ENCODE data around the gene NOS1AP.

The NOS1AP gene

DNA sequence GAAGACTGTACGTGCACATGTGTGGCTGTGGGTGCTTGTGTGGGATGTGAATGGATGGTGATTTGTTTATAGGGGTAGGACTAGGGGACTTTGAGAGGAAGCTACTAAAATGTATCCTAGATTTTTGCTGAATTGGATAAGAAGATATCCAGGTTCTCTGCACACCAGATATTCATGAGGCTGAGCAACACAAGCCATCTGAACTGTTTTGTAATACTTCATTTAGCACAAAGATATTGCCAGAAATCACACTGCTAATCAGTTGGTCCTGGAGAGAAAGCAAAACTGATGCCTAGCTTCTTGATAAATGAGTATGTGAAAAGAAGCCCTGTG lies 135.3 kb downstream of the NOS1AP start:
- H3K4me3 ChIP-seq (ENCODE audit: low read depth, low read length, poor library complexity, severe bottlenecking) = no peak overlapping the region
- H2AFZ ChIP-seq (ENCODE audit: low read length) = no peak overlapping the region
- no peaks in the 10 kb centered on the region for H3K27me3 ChIP-seq (ENCODE audit: insufficient read depth, low read length)
- no peaks in the 10 kb centered on the region for H3K36me3 ChIP-seq (ENCODE audit: insufficient read depth, low read length)
- no peaks in the 10 kb centered on the region for H3K9me3 ChIP-seq (ENCODE audit: low read length)
- H3K9ac ChIP-seq (ENCODE audit: low read length) = no peak overlapping the region
- H3K4me1 ChIP-seq (ENCODE audit: insufficient read depth, low read length, severe bottlenecking) = no peaks in the 10 kb centered on the region
- no peak overlapping the region for H3K4me2 ChIP-seq (ENCODE audit: low read length)
- no peak overlapping the region for H3K27ac ChIP-seq (ENCODE audit: low read depth, low read length, poor library complexity, severe bottlenecking)
- no peaks in the 10 kb centered on the region for H3F3A ChIP-seq (ENCODE audit: insufficient read depth, low read length)
- H3K79me2 ChIP-seq (ENCODE audit: insufficient read depth, low read length) = no peaks in the 10 kb centered on the region
- H3K9me2 ChIP-seq (ENCODE audit: low read depth, low read length) = no peaks in the 10 kb centered on the region
- no peaks in the 10 kb centered on the region for H4K20me1 ChIP-seq (ENCODE audit: insufficient read depth, low read length)
- TF ChIP-seq, protein P1, sequence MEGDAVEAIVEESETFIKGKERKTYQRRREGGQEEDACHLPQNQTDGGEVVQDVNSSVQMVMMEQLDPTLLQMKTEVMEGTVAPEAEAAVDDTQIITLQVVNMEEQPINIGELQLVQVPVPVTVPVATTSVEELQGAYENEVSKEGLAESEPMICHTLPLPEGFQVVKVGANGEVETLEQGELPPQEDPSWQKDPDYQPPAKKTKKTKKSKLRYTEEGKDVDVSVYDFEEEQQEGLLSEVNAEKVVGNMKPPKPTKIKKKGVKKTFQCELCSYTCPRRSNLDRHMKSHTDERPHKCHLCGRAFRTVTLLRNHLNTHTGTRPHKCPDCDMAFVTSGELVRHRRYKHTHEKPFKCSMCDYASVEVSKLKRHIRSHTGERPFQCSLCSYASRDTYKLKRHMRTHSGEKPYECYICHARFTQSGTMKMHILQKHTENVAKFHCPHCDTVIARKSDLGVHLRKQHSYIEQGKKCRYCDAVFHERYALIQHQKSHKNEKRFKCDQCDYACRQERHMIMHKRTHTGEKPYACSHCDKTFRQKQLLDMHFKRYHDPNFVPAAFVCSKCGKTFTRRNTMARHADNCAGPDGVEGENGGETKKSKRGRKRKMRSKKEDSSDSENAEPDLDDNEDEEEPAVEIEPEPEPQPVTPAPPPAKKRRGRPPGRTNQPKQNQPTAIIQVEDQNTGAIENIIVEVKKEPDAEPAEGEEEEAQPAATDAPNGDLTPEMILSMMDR (IDR thresholded peaks at IDR 0.05; ENCODE audit: low read length) = no peak
- TF ChIP-seq EZH2 (IDR thresholded peaks at IDR 0.05; ENCODE audit: borderline replicate concordance, low read length) = no peak

DNA sequence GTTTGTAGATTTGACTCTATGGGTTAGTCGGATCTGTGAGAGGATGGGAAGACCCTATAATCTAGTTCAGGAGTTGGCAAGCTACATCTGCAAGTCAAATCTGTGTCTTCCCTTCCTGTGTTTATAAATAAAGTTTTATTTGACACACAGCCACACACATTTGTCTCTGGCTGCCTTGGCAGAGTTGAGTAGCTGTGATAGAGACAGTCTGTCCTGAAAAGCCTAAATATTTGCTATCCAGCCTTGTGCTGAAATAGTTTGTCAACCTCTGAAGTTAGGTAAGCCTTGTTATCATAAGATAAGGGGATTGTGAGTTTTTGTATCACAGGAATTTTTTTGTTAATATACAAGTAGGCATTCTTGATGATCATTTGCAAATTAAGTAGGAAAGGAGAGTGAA lies 136.8 kb downstream of the NOS1AP start:
- no peaks in the 10 kb centered on the region for H4K20me1 ChIP-seq (ENCODE audit: insufficient read depth, low read length)
- no peaks in the 10 kb centered on the region for H3K27me3 ChIP-seq (ENCODE audit: insufficient read depth, low read length)
- H3K9me2 ChIP-seq (ENCODE audit: low read depth, low read length) = no peaks in the 10 kb centered on the region
- H3K79me2 ChIP-seq (ENCODE audit: insufficient read depth, low read length) = no peaks in the 10 kb centered on the region
- no peak for TF ChIP-seq EZH2 (IDR thresholded peaks at IDR 0.05; ENCODE audit: borderline replicate concordance, low read length)
- TF ChIP-seq, protein P1 (IDR thresholded peaks at IDR 0.05; ENCODE audit: low read length) = no peak
- H2AFZ ChIP-seq (ENCODE audit: low read length) = no peak overlapping the region
- no peak overlapping the region for H3K27ac ChIP-seq (ENCODE audit: low read depth, low read length, poor library complexity, severe bottlenecking)
- no peak overlapping the region for H3K4me2 ChIP-seq (ENCODE audit: low read length)
- no peaks in the 10 kb centered on the region for H3K36me3 ChIP-seq (ENCODE audit: insufficient read depth, low read length)
- no peaks in the 10 kb centered on the region for H3K4me1 ChIP-seq (ENCODE audit: insufficient read depth, low read length, severe bottlenecking)
- no peak overlapping the region for H3K9ac ChIP-seq (ENCODE audit: low read length)
- no peak overlapping the region for H3K4me3 ChIP-seq (ENCODE audit: low read depth, low read length, poor library complexity, severe bottlenecking)
- no peaks in the 10 kb centered on the region for H3K9me3 ChIP-seq (ENCODE audit: low read length)
- H3F3A ChIP-seq (ENCODE audit: insufficient read depth, low read length) = no peaks in the 10 kb centered on the region

DNA sequence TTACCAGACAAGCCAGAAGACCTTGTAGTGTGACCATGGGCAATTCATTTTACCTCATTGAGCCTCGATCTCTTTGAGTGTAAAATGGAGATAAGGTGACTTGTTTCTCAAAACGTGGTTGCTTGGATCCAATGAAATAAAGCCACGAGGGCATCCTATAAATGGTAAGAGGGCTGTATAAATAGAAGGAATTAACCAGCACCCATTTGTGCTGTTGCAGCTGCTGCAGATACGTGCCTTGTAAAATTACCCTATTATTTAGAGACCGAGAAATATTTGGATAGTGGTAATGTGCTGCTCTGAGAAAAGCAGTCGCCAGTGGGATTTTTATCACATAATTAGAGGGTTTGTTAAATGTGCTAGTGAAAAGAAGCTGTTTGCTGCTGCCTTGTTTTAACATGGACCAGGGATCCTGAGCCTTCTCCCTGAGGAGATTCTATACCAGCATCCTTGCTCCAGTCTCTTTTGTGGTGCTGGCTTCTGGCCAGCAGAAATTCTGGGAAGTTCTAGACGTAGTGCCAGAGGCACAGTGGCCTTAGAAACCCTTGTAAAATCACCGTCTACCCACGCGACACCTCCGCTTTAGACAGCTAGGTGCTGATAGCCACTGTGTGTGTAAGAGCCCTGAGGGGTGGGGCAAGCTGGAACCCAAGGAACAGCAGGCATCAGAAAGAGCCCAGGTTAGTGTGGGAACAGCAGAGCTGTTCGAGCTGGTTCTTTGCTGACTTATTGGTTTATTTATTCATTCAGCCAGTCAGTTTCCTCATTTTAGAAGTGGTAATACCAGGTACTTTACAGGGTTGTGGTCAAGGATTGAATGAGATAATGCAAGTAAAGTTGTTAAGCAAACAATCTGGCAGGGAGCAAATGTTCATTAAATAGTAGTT lies 137.5 kb downstream of the NOS1AP start:
- Histone ChIP-seq H3K9me2 (ENCODE audit: low read depth, low read length) (no peaks in the 10 kb centered on the region), H4K20me1 (ENCODE audit: insufficient read depth, low read length) (no peaks in the 10 kb centered on the region), H3K9ac (ENCODE audit: low read length) (no peak overlapping the region), H3F3A (ENCODE audit: insufficient read depth, low read length) (no peaks in the 10 kb centered on the region), H3K4me2 (ENCODE audit: low read length) (no peak overlapping the region), H3K4me3 (ENCODE audit: low read depth, low read length, poor library complexity, severe bottlenecking) (no peak overlapping the region), H3K27ac (ENCODE audit: low read depth, low read length, poor library complexity, severe bottlenecking) (no peak overlapping the region), H3K9me3 (ENCODE audit: low read length) (no peaks in the 10 kb centered on the region), H3K4me1 (ENCODE audit: insufficient read depth, low read length, severe bottlenecking) (no peaks in the 10 kb centered on the region), H3K27me3 (ENCODE audit: insufficient read depth, low read length) (no peaks in the 10 kb centered on the region), H2AFZ (ENCODE audit: low read length) (no peak overlapping the region), H3K36me3 (ENCODE audit: insufficient read depth, low read length) (no peaks in the 10 kb centered on the region), H3K79me2 (ENCODE audit: insufficient read depth, low read length) (no peaks in the 10 kb centered on the region)
- TF ChIP-seq, protein P1 (IDR thresholded peaks at IDR 0.05; ENCODE audit: low read length) = no peak

All from OCI-LY1 (cell line).